ENCODE results near the gene DGKH.
"Not testable (repeated sequence)": the region's sequence is repeated elsewhere in the genome, so short reads cannot be mapped to it uniquely, and the experiment has no call there.

GRCh38 chr13:42096222-42096621 is 47.8 kb downstream of the DGKH start:
- not testable (repeated sequence) for TF ChIP-seq TAF1, POLR2A, POLR2AphosphoS5, POU2F2, SPI1 (IDR thresholded peaks at IDR 0.05; ENCODE audit: low read depth, low read length)
